Mesodermal cell (in vitro differentiated cells): ENCODE measurements around the gene LRRC3C.

ENCODE experiments used
- H3K27ac ChIP-seq: 2 replicates; pipeline ENCODE4 v1.7.0; 2013; ENCODE audit warnings: mild to moderate bottlenecking, low read depth, low read length, moderate library complexity; ENCODE audit not compliant: severe bottlenecking
- H3K36me3 ChIP-seq: 2 replicates; pipeline ENCODE4 v1.7.1; 2013; ENCODE audit warnings: mild to moderate bottlenecking, low read length, moderate library complexity; ENCODE audit not compliant: control insufficient read depth, insufficient read depth
- H3K4me1 ChIP-seq: one replicate; pipeline ENCODE4 v1.7.1; 2013; ENCODE audit warnings: mild to moderate bottlenecking, low read length; ENCODE audit not compliant: insufficient read depth, control insufficient read depth, poor library complexity, severe bottlenecking
- H3K4me3 ChIP-seq: 2 replicates; pipeline ENCODE4 v1.7.0; 2013; ENCODE audit warnings: low read length, control low read depth, mild to moderate bottlenecking; ENCODE audit not compliant: insufficient read depth, poor library complexity, severe bottlenecking; ENCODE audit errors: extremely low read depth
- H3K9me3 ChIP-seq: 2 replicates; pipeline ENCODE4 v1.7.1; 2013; ENCODE audit warnings: mild to moderate bottlenecking, low read length, moderate library complexity; ENCODE audit not compliant: control insufficient read depth
- WGBS, 2 experiments: methylation state at CpG; one replicate each; pipeline ENCODE4 v1.1.5; 2013; ENCODE audit warnings: missing lambda C conversion rate in 2 of 2; ENCODE audit not compliant: insufficient coverage in 2 of 2; 5-methylcytosine and 5-hydroxymethylcytosine counted together

The LRRC3C gene

DNA sequence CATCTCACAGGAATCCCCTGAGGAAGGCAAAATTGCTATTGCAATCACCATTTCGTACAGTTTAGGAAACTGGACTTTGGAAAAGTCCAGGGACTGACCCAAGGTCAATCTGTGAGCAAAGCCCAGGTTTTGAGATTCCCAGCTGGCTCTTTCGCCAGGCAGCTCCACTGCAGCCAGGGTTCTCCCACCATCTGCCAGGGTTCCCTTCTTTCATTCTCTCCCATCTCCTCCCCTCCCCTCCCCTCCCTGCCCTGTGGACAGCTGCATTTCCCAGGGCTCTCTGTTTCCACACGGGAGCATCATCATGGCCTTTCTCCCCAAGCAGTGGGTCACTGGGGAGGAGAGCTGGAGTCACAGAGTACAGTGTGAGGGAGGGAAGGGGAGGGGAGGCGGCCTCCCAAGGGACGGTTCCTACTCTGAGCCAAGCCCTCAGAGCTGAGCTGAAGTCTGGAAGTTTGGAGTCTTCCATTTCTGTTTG lies 23.4 kb downstream of the LRRC3C start:
- Histone ChIP-seq H3K27ac (no peak overlapping the region), H3K36me3 (no peaks in the 10 kb centered on the region), H3K4me3 (no peak overlapping the region), H3K9me3 (no peaks in the 10 kb centered on the region), H3K4me1 (peaks cover 11% of the 10 kb centered on the region)
- WGBS, 2 experiments, result 81 to 98% methylated on average over 3 of the region's 5 CpGs

- Histone ChIP-seq H3K4me1 (peaks cover 11% of the 10 kb centered on the region), H3K4me3 (peak overlapping the region; percentile 30), H3K9me3 (no peaks in the 10 kb centered on the region), H3K27ac (no peak overlapping the region), H3K36me3 (no peaks in the 10 kb centered on the region)
- WGBS, 2 experiments, result 69 to 79% methylated on average over 14 to 17 of the region's 22 CpGs
Measured at GRCh38 chr17:39951924-39952679, 24.6 kb downstream of the LRRC3C start.

- peak overlapping the region; percentile 33 for H3K4me3 ChIP-seq
- H3K4me1 ChIP-seq, result peaks cover 11% of the 10 kb centered on the region
- H3K9me3 ChIP-seq, result no peaks in the 10 kb centered on the region
- H3K36me3 ChIP-seq, result no peaks in the 10 kb centered on the region
- no peak overlapping the region for H3K27ac ChIP-seq
- 3 to 6% methylated on average over 8 to 22 of the region's 55 CpGs for WGBS, 2 experiments
Measured at GRCh38 chr17:39952680-39953470, 25.3 kb downstream of the LRRC3C start.

DNA sequence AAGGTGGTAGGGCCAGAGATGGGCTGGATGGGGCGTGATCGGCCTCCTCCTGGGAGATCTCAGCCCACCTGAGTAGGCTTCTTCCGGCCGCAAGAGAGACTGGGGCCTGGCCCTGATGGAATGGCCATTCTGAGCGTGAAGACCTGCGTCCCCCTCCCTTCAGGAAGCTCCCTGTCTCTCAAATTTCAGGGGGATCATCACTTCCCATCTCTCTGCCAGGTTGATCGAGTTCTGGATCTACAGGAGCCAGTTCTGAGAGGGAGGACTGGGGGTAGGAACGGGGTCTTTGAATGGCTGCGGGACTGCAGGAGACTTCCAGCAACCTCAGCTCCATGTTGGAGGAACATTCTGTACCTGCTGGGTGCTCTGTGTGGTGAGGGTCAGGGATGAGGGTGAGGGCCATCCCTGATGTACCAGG lies 25.9 kb downstream of the LRRC3C start:
- Histone ChIP-seq H3K36me3 (no peaks in the 10 kb centered on the region), H3K4me1 (peaks cover 11% of the 10 kb centered on the region), H3K27ac (no peak overlapping the region), H3K4me3 (peak overlapping the region; percentile 33), H3K9me3 (no peaks in the 10 kb centered on the region)
- 29 to 43% methylated on average over 6 to 8 of the region's 9 CpGs for WGBS, 2 experiments

DNA sequence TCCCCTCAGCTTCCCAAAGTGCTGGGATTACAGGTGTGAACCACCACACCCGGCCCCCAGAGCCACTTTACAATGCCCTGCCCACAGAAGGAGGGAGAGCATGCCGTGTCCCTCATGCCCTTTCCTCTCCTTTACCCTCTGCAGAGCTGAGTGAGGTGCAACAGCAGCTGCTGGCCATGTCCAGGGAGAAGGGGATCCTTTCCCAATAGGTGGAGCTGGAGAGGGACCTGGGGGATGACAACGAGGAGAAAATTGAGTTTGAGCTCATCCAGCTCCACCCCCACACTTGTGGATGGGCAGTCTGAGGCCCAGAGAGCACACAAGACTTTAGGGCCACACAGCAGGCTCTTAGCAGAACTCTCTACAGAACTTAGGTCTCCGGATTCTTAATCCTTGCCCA lies 27.3 kb downstream of the LRRC3C start:
- H3K27ac ChIP-seq, result no peak overlapping the region
- no peaks in the 10 kb centered on the region for H3K9me3 ChIP-seq
- 82 to 89% methylated on average over 1 to 2 of the region's 4 CpGs for WGBS, 2 experiments
- H3K4me1 ChIP-seq, result peaks cover 3% of the 10 kb centered on the region
- H3K4me3 ChIP-seq, result no peak overlapping the region
- no peaks in the 10 kb centered on the region for H3K36me3 ChIP-seq

- Histone ChIP-seq H3K4me1 (peaks cover 3% of the 10 kb centered on the region), H3K9me3 (no peaks in the 10 kb centered on the region), H3K36me3 (no peaks in the 10 kb centered on the region), H3K27ac (no peak overlapping the region), H3K4me3 (no peak overlapping the region)
- 100% methylated on average over 1 of the region's 4 CpGs; no CpG with 5 or more reads in 1 of the 2 experiments for WGBS, 2 experiments
Measured at GRCh38 chr17:39955726-39956225, 28.2 kb downstream of the LRRC3C start.

DNA sequence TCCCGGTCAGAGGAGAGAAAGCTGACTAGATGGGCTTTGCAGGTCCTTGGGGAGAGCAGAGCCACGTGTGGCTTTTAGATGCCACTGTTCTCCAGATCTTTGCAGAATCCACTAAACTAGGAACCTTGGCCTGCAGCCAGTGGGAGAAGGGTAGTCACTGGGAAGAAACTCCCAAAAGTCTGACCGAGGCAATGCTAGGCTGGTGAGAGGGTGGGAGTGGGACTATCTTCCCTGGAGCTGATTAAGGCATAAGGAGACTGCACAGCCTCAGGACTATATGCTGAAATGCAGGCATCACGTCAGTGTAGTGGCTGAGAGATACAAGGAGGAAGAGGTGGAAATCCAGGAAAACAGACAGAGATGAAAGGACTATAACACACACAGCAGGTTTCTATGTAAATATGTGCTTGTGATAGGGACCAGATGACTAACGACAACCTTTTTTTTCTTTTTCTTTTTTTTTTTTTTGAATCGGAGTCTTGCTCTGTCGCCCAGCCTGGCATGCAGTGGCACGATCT lies 33.1 kb downstream of the LRRC3C start:
- no peaks in the 10 kb centered on the region for H3K4me1 ChIP-seq
- no peak overlapping the region for H3K27ac ChIP-seq
- no peaks in the 10 kb centered on the region for H3K36me3 ChIP-seq
- H3K4me3 ChIP-seq, result no peak overlapping the region
- WGBS, 2 experiments, result 80 to 86% methylated on average over 2 to 6 of the region's 8 CpGs
- no peaks in the 10 kb centered on the region for H3K9me3 ChIP-seq

DNA sequence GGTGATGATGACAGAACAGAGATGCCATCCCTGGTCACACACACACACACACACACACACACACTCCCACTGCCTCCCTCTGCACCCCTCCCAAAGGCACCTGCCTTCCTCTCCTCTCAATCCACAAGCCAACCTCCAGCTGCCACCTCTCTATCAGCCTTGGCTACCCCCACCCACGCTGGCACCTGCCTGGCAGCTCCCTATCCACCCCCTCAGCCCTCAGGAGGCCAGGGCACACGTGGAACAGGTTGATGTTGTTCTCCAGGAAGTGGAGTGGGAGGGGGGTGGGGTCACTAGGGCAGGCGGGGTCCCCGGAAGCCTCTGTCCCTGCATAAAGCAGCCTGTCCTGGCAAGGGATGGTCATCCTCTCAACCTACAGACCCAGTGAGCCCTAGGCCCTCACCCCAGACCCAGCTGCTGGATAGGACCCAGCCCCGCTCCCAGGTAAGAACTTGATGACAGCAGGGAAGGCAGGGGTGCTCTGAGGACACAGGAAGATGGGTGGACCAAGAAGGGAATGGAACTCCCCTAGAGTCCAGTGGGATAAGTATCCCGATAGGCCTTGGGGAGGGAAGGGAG lies 35.2 kb downstream of the LRRC3C start, which contains the start of gene GSDMA:
TSS of gene GSDMA (plus strand) at position 363 of the 579 bp plus-strand sequence. CDS start 2,684 bp downstream, outside the sequence.
- Histone ChIP-seq H3K9me3 (no peaks in the 10 kb centered on the region), H3K27ac (no peak within 1 kb of the TSS), H3K4me1 (no peaks in the 10 kb centered on the region), H3K36me3 (no peaks in the 10 kb centered on the region), H3K4me3 (no peak within 1 kb of the TSS)
- WGBS, 2 experiments, result 75% methylated on average over 1 of the region's 6 CpGs; no CpG with 5 or more reads in 1 of the 2 experiments

GRCh38 chr17:39963829-39964228 lies 36.3 kb downstream of the LRRC3C start:
- Histone ChIP-seq H3K4me1 (no peaks in the 10 kb centered on the region), H3K27ac (no peak overlapping the region), H3K9me3 (no peaks in the 10 kb centered on the region), H3K36me3 (no peaks in the 10 kb centered on the region), H3K4me3 (no peak overlapping the region)
- 87 to 89% methylated on average over 6 of the region's 6 CpGs for WGBS, 2 experiments

- Histone ChIP-seq H3K27ac (no peak overlapping the region), H3K4me1 (no peaks in the 10 kb centered on the region), H3K9me3 (no peaks in the 10 kb centered on the region), H3K36me3 (no peaks in the 10 kb centered on the region), H3K4me3 (no peak overlapping the region)
- WGBS, 2 experiments, result 71 to 79% methylated on average over 8 of the region's 8 CpGs
Measured at GRCh38 chr17:39965017-39965699, 37.6 kb downstream of the LRRC3C start.
